SK-MEL-5 (cell line): ENCODE data around the gene RNF145. TPM values are rescaled to one million over a fixed set of nuclear protein-coding genes. Genes with fewer than 3 reads are reported as not detected.
A peak's percentile ranks its signal among the peaks of the same experiment; 100 is the strongest.
"Not testable (repeated sequence)": the region's sequence is repeated elsewhere in the genome, so short reads cannot be mapped to it uniquely, and the experiment has no call there.

Source experiments
- DNase-seq: peaks from one replicate; pipeline ENCODE4 v3.0.0-alpha.2; 2016; ENCODE audit warnings: low read depth, low spot score
- in situ Hi-C: cut with HindIII; loops from 2 replicates; pipeline ENCODE4 v1.10.0; 2016; ENCODE audit warnings: low sequenced_read_pairs, high pct_unique_total_duplicates, low pct_unique_long_range_greater_than_20kb
- total RNA-seq: library from RNA; depleted of rRNA; stranded (reverse); fragments of >200 nt; shearing (Covaris generic); gene quantifications from 2 replicates; pipeline ENCODE4 v1.2.3, GENCODE V29; 2014

RNF145 gene
- total RNA-seq, 1 experiment from 2014 or later, result 47.5 TPM

DNA sequence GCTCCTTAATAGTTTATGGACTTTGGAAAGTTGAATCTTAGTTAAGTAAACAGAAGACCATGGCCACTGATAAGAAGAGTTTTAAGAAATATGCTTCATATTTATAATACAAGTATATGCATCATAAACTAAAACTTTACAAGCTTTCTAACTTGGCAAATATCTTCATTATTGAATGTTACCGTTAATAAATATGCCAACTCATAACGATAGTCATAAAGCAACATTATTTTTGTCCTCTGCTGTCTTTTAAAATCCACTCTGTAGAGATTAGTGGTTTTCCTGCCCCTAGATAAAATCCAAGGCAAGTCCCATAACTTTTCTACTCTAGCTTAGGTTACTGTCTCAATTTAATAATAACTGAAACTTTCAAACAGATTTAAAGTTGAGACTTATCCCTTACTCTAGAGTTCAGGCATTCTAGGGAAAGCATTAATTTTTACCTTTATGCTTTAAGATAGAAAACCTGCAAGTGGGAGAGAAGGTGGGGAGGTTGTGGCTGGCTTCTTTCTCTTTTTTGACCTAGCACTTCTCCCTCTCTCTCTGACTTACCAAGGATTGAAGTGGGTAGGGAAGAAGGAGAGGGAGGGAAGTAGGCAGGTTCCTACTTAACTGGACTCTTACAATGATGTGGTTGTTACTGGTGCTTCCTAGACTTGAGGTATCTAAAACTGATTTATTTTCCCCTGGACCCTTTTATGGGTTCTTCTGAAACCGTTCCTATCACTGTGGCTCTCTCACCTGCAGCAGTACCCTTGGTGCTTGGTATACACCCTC is 29.6 kb downstream of the RNF145 start:
- DNase-seq, result peak; percentile 55
- in situ Hi-C loops, result no loop called here

DNA sequence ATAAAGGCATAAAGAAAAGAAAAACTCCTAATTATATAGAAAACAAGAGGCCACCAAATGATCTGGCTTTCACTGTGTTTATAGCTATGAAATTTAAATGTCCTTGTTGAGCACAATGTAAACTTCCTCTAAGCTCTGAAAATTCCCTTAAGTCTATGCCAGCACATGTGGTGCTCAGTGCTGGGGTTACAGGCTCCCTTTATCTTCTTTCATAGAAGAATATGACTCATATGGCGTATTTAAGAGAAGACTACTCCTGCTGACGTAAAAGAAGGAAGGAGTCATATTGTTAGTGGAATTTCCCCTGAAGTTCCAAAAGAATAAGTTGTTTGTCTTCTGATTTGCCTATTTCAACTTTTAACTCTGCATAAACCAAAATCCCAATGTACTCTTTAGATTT is 30.4 kb downstream of the RNF145 start:
- DNase-seq, result peak; percentile 97
- in situ Hi-C loops, result no loop called here

DNA sequence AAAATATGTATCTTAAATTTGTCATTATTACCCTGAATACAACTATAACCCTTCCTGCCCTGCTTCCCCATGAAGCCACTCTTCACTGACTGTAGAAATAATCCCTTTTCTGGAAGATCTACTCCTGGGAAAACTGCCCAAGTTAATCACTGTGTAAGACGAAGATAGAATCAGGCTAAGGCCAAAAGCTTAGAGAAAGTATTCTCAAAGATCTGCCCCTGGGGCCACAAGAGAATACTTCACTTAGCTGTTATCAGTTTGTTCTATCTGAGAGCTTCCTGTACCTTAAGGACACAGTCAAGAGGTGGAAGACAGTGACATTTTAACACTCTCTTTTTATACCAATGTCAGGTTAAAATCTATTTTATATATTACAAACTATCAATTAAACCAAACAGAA is 33.8 kb downstream of the RNF145 start:
- DNase-seq, result peak; percentile 62
- in situ Hi-C loops, result no loop called here

DNA sequence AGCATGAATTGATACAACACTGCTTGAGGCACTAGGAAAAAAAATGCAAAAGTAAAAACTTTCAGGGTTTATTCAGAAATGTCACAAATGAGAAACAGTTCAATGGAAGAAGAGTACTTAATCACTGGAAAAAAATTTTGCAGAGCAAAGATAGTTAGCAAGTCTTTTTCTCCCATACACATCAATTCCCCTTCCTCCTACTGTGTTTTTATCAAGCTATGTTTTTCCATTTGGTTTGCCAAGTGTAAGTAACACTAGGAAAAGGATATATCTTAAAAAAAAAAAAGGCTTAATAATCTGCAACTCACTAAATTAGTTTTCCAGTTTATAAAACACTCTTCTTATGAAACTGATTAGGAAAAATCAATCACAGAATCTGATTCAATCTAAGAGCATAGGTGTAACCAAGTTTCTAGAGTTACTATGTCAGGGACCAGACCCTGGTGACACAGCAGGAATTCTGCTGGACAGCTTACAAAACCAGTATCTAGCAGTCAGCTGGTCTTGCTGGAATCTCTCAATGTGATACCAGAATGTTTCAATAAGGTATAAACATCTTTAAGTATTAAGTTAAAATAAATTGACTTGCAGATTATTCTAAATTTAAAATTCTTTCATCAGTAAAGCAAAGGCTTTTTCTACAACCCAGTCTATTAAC is 34.7 kb downstream of the RNF145 start:
- in situ Hi-C loops, result loop anchor here (25.0 kb wide), 1 partner anchor 88 kb away; the partner anchor contains the start of gene UBLCP1
- DNase-seq, result no peak

DNA sequence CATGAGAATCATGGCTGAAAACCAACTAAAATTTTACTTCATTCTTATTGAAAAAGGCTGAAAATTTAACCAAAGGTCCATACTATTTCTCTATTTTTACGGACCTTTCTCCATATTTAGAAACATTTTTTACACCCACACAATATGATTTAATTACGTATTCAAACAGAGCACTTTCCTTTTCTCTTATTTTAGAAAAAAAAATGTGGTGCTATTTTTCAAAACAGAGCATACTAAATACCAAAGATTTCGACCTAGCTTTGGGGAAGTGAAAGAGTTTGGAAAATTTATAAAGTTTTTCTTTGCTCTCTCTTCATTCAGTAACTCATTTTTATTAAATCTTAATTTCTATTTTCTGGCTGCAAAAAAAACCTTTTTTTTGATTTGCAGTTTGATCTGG is 38.1 kb downstream of the RNF145 start:
- DNase-seq, result no peak
- in situ Hi-C loops, result loop anchor here (25.0 kb wide), 1 partner anchor 91 kb away; the partner anchor contains the start of gene UBLCP1

DNA sequence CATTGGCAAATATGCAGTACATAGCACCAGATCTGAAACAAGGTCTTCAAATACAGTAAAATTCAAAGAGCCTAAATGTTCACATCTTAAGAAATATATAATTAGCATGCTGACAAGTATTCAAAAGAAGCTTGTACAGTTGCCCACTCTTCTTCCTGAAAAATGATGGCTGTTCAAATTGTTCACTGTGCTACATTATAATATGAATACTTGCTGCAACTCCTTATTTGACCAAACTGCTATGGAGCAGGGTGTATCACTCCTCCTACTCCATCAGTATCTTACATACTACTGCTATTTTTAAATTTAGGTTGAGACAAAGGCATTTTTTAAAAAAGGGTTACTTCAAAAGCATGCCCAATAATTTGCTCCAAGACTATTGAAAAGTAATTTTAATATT is 39.3 kb downstream of the RNF145 start:
- DNase-seq, result no peak
- in situ Hi-C loops, result loop anchor here (25.0 kb wide), 1 partner anchor 92 kb away; the partner anchor contains the start of gene UBLCP1

DNA sequence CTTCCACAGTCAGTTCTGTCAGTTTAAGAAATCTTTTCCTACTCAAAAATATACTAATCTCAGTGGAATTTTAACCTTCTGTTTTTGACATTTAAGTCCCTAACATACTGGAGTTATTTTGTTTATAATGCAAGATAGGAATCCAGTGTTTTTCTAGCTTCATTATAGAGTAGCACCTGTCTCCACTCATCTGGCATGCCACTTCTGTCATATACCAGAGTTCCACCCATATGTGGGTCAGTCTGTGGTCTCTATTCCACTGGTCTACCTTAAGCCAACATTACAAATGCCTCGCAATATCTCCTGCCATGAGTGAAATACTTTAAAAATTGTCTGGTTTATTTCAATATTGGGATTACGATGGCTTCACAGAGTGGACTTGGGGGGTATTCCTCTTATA is 42.9 kb downstream of the RNF145 start:
- DNase-seq, result no peak
- in situ Hi-C loops, result loop anchor here (25.0 kb wide), 1 partner anchor 96 kb away; the partner anchor contains the start of gene UBLCP1

DNA sequence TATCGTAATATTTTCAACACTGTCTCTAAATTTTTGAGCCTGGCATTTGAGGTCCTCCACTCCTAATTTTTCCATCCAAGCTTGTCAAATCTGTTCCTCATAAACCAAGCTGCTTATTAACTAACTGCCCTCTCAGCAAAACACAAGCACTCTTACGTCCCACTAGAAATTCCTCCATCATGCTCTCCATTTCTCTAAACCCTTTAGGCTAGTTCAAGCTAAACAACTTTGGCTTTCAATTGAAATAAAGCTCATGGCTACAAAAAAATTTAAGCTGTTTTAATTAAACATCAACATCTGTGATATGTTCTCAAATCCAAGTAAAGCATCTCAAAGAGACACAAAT is 45.7 kb downstream of the RNF145 start:
- no peak for DNase-seq
- in situ Hi-C loops, result loop anchor here (25.0 kb wide), 1 partner anchor 99 kb away; the partner anchor contains the start of gene UBLCP1

DNA sequence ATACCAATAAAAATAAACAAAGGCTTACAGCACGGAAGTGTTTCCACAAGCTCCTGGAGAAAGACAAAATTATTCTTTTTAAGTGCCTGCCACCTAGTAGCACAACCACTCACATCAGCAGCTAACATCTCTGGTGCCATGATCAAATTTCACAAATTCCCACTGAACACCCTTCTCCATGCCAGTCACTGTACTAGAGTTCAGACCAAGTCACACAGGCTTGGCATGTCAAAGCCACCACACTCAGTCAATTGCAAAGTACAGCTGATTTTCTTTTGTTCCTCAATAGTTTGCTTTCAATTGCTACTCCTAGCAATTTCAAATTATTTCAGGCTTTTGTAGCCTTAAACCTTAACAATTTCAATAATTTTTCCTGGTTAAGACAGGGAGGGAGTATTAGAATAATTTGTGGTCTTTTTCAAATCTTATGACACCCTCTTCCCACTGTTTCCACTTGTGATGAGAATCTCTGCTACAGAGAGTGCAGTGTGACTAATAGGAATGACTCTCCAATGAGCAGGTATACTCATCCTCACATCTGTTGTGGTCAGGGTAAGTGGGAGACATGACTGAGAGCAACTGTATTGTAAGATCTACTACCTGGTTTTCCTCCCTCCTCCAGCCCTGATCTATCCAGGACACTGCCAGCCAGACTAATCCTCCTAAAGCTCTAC is 46.2 kb downstream of the RNF145 start:
- DNase-seq, result no peak
- in situ Hi-C loops, result loop anchor here (25.0 kb wide), 1 partner anchor 99 kb away; the partner anchor contains the start of gene UBLCP1

DNA sequence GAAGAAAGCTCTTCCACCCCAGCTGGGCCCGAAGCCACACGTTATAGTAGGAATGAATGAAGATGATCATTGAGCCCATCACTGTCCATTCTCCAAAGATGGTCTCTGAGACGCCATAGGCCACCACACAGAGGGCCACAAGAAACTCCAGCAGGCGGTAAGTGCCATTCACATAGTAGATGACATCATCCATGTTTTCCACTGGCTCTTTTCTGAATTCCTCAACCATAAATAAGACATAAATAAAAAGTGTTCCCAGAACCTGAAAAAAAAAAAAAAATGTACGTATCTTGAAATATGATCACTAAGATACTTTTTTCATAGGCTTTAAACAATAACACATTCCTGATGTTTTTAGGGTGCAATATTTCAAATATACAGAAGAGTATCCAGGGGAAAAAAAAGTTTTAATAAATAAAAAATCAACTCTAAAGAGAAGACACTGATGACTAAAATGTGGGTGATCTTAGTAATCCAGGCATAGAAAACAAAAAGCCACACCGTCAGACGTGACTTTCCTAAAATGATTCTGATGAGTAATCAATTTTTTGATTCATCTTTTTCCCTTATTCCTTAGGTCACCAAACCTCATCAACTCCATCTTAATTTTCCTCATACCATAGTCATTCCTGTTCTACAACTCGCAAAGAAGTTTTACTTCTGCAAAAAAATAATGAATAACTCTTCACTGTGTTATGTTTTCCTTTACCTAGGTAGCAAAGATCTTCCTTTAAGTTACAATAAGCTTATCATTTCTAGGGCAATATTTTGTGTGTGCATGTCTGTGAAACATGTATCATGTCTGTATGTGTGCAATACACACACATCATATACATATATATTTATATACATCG is 47.8 kb downstream of the RNF145 start:
- no peak for DNase-seq
- in situ Hi-C loops, result loop anchor here (25.0 kb wide), 1 partner anchor 101 kb away; the partner anchor contains the start of gene UBLCP1

DNA sequence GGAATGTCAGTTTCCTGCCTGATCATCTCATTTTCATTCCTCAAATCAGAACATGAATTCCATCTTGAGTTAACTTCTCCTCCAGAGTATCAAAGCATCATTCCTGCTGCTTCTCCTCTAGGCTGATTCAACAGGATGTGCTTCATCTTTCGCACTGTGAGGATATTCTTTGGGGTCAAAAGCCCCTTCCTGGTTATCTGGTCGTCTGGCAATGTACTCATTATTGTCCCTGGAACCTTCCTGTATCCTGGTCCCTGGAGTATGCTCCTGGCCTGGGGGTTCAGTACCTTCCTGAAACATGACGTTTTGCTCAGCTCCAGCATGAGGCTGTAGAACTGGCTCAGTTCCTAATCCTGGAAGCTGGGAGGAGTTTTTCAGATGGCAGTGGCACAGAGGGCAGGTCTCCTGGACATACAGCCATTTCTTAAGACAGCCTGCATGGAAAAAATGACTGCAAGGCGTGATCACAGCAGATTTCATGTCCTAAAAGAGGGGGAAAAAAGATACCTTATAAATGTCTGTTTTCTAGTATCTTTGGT is 50.7 kb downstream of the RNF145 start:
- in situ Hi-C loops, result loop anchor here (25.0 kb wide), 1 partner anchor 104 kb away; the partner anchor contains the start of gene UBLCP1
- DNase-seq, result not testable (repeated sequence)

DNA sequence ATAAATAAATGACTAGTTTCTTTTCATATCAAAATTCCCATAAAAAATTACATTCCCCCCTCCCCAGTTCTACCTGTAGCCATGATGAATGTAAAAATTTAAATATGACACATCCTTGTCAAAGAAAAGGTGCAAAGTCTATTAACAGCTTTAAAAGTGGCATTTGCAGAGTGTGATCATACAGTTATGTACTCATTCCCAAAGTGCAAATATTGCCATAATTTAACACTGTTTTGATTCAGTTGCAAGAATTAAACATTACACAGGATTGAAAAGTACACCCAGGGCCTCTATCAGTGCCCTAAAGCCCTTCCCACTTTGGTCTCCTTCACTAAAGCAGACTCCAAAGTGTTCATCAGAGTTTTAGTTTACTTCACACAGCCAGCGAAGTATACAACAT is 51.8 kb downstream of the RNF145 start:
- in situ Hi-C loops, result loop anchor here (25.0 kb wide), 1 partner anchor 105 kb away; the partner anchor contains the start of gene UBLCP1
- no peak for DNase-seq

DNA sequence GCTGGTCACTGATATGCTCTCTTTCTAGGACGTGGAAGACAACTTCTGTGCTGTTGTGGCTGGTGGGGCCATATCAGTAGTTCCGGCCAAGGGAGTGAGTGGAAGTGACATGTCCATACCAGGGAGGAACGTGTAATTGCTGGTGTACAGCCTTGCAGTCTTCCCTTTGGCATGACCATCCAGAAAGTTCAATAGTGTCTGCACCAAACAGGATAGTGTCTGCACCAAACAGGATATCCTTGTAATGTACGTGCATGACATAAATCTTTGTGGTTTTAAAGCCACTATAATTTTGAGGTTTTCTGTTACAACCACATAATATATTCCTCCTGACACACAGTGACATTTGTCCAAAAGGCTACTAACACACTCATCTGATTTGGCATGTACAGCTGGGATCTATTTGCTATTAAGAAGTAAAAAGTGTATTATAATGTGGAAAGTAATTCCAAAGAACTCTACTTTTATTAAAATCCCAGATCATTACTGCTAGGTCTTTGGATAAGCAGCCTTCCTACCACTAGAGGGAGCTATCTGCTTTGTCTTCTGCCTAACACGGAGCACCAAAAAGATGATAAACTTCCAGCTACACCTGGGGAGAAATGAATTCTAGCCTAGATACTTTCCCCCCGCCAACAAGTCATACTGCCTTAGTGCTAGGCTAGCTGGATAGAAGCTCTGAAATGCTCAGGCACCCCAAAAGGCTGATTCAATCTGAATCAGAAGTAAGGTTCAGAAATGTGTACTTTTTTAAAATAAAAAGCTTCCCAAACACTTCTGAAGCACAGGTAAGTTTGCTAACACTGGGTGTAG is 52.7 kb downstream of the RNF145 start:
- DNase-seq, result peak; percentile 76
- in situ Hi-C loops, result loop anchor here (25.0 kb wide), 1 partner anchor 106 kb away; the partner anchor contains the start of gene UBLCP1

DNA sequence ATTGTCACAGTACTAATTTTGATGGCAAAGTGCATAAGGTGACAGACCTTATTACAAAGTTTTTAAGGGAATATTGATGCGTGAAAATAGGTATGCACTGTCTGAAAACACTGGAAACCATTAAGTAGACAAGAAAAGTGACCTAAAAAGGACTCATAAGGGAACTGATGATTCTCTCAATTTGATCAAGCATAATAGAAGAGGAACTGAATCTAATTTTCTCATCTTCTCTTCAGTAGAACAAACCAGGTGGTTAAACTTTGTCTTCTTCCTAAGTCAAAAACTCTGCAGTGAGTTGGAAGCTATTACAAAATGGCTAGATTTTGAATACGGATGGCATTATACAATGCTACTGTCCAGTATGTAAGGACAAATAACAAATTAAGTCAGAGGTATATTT is 53.4 kb downstream of the RNF145 start:
- in situ Hi-C loops, result loop anchor here (25.0 kb wide), 1 partner anchor 106 kb away; the partner anchor contains the start of gene UBLCP1
- DNase-seq, result no peak

DNA sequence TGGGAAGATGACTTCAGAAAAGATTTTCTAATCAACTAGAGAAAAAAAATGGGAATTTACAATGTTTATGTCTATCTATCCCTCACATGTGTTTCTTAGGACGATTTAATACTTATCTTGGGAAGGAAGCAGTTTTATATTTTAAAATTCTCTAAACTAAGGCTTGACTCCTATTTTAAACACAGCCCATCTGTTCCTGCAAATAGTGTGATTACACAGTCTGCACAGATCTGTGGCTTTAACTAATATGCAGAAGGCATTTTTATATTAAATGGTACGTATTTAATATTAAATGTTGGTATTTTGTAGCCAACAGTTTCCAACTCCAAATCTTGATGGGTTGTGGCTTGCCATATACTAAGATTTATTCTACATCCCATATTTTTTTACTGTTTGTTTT is 56.5 kb downstream of the RNF145 start:
- in situ Hi-C loops, result loop anchor here (25.0 kb wide), 1 partner anchor 109 kb away; the partner anchor contains the start of gene UBLCP1
- DNase-seq, result no peak

DNA sequence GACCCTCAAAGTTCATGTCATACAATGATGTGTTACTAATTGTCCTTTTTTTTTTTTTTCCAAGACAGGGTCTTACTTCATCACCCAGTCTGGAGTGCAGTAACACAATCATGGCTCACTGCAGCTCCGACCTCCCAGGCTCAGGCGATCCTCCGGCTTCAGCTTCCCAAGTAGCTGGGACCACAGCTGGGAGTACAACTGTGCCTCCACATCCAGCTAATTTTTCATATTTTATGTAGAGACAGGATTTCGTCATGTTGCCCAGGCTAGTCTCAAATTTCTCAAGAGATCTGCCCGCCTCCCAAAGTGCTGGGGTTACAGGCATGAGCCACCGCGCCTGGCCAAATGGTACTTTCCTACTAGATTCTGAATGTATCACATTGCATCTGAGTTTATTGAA is 60.3 kb downstream of the RNF145 start:
- DNase-seq, result no peak
- in situ Hi-C loops, result no loop called here
